HEK293 (cell line): ENCODE data around the gene SYNDIG1.

Source experiments
- HOXA7 ChIP-seq: sonication (generic); formaldehyde crosslinking; IDR thresholded peaks from 2 replicates; pipeline ENCODE4 v1.8.1; 2022; ENCODE audit warnings: missing genetic modification reagents, borderline replicate concordance
- HOXC10 ChIP-seq: sonication (generic); formaldehyde crosslinking; IDR thresholded peaks from 2 replicates; pipeline ENCODE4 v1.8.1; 2023; ENCODE audit warnings: mild to moderate bottlenecking, missing genetic modification reagents
- SALL2 ChIP-seq: fragments of 450-650 bp; formaldehyde crosslinking; IDR thresholded peaks from 2 replicates; pipeline ENCODE4 v1.5.0; 2017; ENCODE audit warnings: missing biosample characterization, mild to moderate bottlenecking, missing genetic modification characterization, borderline replicate concordance
- ZBTB21 ChIP-seq: fragments of 450-650 bp; formaldehyde crosslinking; IDR thresholded peaks from 2 replicates; pipeline ENCODE4 v1.5.1; 2017; ENCODE audit warnings: missing biosample characterization, missing genetic modification characterization
- ZEB2 ChIP-seq: fragments of 450-650 bp; formaldehyde crosslinking; IDR thresholded peaks from 2 replicates; pipeline ENCODE4 v1.5.1; 2016; ENCODE audit warnings: missing biosample characterization, missing genetic modification characterization
- ZNF16 ChIP-seq: fragments of 450-650 bp; formaldehyde crosslinking; IDR thresholded peaks from 2 replicates; pipeline ENCODE4 v1.5.1; 2016; ENCODE audit warnings: low read depth, missing biosample characterization, missing genetic modification characterization
- ZNF274 ChIP-seq, 2 experiments: fragments of 200-500 bp in 1 of 2; fragments of 450-650 bp in 1 of 2; sonication (Bioruptor generic) in 1 of 2; formaldehyde crosslinking in 1 of 2; IDR thresholded peaks; 2 replicates each; pipeline versions ENCODE4 v1.5.1 to v1.6.1; 2014 to 2016; ENCODE audit warnings: borderline replicate concordance in 1 of 2, inconsistent platforms in 1 of 2, low read length in 1 of 2, missing biosample characterization in 1 of 2, missing genetic modification characterization in 1 of 2
- TF ChIP-seq, protein P1 (sequence below): fragments of 450-650 bp; formaldehyde crosslinking; IDR thresholded peaks from 2 replicates; pipeline ENCODE4 v1.5.1; 2016; ENCODE audit warnings: missing biosample characterization, missing genetic modification characterization
- TF ChIP-seq, protein P2 (sequence below): sonication (generic); formaldehyde crosslinking; IDR thresholded peaks from 2 replicates; pipeline ENCODE4 v1.8.1; 2022; ENCODE audit warnings: mild to moderate bottlenecking, moderate library complexity, missing genetic modification reagents

DNA sequence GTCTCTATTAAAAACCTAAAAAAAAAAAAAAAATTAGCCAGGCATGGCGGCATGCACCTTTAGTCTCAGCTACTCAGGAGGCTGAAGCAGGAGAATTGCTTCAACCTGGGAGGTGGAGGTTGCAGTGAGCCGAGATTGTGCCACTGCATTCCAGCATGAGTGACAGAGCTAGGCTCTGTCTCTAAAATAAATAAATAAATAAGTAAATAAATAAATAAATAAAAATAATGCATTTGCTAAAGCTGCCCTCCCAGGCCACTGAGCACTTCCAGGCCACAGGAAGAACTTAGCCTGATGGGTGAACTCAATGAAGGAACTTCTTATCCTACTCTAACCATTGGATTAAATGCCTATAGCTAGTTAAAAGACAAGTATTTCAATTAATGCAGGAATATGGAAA lies 104.9 kb downstream of the SYNDIG1 start:
- TF ChIP-seq, protein P1, sequence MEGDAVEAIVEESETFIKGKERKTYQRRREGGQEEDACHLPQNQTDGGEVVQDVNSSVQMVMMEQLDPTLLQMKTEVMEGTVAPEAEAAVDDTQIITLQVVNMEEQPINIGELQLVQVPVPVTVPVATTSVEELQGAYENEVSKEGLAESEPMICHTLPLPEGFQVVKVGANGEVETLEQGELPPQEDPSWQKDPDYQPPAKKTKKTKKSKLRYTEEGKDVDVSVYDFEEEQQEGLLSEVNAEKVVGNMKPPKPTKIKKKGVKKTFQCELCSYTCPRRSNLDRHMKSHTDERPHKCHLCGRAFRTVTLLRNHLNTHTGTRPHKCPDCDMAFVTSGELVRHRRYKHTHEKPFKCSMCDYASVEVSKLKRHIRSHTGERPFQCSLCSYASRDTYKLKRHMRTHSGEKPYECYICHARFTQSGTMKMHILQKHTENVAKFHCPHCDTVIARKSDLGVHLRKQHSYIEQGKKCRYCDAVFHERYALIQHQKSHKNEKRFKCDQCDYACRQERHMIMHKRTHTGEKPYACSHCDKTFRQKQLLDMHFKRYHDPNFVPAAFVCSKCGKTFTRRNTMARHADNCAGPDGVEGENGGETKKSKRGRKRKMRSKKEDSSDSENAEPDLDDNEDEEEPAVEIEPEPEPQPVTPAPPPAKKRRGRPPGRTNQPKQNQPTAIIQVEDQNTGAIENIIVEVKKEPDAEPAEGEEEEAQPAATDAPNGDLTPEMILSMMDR (tag by site-specific recombination): no peak
- TF ChIP-seq HOXC10 (no peak), ZNF274 (IDR thresholded peaks at IDR 0.05; ENCODE audit: low read length) (no peak), ZNF274 (tag by site-specific recombination; IDR thresholded peaks at IDR 0.05; ENCODE audit: borderline replicate concordance) (no peak), HOXA7 (no peak), ZNF16 (tag by site-specific recombination) (no peak), SALL2 (no peak), ZBTB21 (tag by site-specific recombination) (no peak), ZEB2 (no peak)
- TF ChIP-seq, protein P2, sequence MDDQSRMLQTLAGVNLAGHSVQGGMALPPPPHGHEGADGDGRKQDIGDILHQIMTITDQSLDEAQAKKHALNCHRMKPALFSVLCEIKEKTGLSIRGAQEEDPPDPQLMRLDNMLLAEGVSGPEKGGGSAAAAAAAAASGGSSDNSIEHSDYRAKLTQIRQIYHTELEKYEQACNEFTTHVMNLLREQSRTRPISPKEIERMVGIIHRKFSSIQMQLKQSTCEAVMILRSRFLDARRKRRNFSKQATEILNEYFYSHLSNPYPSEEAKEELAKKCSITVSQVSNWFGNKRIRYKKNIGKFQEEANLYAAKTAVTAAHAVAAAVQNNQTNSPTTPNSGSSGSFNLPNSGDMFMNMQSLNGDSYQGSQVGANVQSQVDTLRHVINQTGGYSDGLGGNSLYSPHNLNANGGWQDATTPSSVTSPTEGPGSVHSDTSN (CRISPR knock-in tag): no peak
